Activated CD4-positive, alpha-beta T cell treated with anti-CD3 and anti-CD28 coated beads, Interleukin-2, amount 50 U/mL, for 16 hours (primary cell): ENCODE data around the gene ERF.

Experiments used
- DNase-seq: peaks from one replicate; pipeline ENCODE4 v3.0.0-alpha.2; 2020

The ERF gene

GRCh38 chr19:42254850-42255765, at the start of gene ERF:
ERF (minus strand) TSS chr19:42255128; CDS start chr19:42254999, 129 bp downstream.
- DNase-seq: peak; percentile 92

DNA sequence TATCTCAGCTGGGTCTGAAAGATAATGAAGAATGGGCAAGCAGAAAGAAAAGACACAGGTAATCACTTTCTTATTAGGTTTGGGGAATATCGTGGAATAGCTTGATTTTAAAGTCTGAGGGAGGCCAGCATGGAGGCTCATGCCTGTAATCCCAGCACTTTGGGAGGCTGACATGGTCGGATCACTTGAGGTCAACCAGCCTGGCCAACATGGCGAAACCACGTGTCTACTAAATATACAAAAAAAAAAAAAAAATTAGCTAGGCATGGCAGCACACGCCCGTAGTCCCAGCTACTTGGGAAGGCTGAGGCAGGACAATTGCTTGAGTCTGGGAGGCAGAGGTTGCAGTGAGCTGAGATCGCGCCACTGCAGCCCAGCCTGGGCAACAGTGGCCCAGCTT, 48.9 kb upstream of the ERF start:
- DNase-seq: no peak

GRCh38 chr19:42303101-42303464, 48.2 kb upstream of the ERF start:
- DNase-seq: no peak

DNA sequence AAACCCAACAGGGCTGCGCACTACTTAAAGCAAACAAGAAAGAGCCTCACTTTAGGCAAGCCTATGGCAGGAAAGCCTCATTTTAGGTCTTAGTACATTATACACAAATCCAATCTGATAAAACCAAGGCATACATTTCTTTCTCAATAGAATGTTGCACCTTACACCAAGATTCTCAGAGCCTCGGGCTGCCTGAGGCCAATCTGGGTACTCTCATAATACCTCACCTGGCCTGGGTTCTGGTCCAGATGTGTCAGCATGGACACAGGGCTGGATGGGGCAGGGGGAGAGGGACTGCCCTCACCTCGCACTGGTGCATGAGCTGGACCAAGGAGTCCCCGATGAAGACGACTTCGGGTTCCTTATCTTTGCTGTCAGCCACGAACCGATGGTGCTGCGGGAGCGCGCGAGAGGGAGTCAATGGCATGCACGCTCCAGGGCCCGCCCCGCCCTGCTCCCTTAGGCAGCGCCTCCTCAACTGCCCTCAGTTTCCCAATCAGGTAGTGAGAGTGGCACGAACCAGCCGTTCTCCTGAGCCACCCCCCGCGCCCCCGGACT, 46.8 kb upstream of the ERF start, which contains the start of gene PRR19:
Gene PRR19, plus strand, starts transcription at position 487 of the 558 bp plus-strand sequence. CDS start 7,453 bp downstream, outside the sequence.
- DNase-seq: no peak

DNA sequence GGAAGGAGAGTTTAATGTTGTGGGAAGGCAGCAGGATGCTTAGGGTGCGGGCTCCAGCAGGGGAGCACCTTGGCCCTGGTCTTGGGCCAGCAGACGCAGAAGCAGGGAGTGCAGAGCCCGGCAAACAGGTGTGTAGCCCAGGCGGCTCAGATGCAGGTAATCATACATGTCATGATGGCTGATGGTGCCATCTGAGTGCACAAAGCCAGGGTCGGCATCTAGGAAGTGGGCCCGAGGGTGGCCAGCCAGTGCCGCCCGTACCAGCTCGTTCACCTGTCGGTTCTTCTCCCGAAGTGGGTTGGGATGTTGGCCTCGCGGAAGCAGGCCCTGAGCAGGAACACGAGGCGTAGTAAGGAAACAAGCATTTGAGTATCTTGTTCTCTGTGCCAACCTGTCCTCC, 42.1 kb upstream of the ERF start:
- DNase-seq: no peak

DNA sequence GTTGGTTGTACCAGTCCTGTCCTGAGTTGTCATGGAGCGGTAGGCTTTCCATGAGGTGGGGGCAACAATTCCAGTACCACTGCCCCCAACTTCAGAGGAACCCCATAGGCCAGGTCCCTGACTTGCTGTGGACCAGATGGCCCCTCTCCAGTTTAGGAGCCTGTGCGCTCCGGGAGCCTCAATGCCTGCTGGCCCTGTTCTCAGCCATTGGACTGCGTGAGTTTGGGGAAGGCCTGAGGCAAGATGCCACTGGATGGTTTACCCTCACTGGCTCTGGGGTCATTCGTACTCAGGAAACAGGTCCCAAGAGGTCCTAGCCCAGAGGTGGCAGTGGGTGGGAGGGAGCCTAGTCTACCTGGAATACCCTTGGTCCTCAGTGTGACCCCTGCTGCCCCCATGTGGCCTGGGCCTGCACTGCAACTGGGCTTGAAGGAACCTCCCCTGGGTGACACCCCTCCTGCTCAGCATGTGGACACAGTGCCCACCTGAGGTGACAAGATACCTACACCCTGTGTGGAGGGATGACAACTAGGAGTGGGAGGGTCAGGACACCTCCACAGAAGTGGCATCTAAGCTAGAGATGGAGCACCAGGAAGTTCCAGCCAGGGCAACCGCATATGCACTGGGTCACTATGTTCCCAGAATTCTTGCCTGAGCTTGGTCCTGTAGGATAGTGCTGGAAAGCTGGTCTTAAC, 41.0 kb upstream of the ERF start:
- peak; percentile 87 for DNase-seq

DNA sequence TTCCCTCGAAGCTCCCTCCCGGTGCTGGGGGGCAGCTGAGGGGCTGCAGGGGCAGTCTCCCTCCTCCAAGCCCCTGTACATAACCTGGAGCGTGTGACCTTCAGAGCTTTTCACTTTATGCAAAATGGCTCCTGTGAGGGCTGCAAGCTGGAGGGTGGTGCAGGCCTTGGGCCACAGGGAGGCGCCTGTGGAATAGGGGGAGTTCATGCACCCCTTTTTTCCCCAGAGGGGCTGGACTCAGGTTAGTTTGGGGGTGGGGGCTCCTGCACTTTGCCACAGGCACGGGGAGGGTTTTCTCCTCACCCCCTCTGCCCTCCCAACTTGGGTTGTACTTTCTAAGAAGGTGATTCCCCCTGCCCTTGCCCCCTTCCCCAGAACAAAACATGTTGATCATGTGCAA, 40.4 kb upstream of the ERF start:
- DNase-seq: no peak

DNA sequence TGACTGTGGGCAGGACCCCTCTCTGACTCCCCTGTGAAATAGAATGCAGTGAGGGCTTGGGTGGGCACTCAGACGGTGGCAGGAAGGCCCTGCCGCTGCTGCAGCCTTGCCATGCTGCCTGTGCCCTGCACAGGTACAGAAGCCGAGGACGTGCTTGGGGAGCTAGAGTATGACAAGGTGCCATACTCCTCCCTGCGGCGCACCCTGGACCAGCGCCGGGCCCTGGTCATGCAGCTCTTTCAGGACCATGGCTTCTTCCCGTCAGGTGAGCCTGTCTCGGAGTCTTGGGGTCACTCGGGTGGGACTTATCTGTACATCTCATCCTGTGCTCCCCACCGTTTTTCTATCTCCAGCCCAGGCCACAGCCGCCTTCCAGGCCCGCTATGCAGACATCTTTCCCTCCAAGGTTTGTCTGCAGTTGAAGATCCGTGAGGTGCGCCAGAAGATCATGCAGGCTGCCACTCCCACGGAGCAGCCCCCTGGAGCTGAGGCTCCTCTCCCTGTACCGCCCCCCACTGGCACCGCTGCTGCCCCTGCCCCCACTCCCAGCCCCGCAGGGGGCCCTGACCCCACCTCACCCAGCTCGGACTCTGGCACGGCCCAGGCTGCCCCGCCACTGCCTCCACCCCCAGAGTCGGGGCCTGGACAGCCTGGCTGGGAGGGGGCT, 39.7 kb upstream of the ERF start:
- no peak for DNase-seq

- no peak for DNase-seq
Observed at GRCh38 chr19:42293948-42294347, 39.0 kb upstream of the ERF start.

DNA sequence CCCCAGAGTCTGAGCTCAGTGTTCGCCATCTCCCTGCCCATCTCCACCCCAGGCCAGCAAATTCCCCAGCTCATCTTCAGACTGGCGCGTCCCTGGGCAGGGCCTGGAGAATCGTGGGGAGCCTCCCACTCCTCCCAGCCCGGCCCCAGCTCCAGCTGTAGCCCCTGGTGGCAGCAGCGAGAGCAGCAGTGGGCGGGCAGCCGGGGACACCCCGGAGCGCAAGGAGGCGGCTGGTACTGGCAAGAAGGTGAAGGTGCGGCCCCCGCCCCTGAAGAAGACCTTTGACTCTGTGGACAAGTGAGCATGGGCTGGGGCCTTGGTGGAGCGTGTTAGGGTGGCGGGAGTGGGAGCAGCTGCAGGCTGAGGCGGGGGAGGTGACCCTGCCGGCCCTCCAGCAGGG, 38.6 kb upstream of the ERF start:
- DNase-seq: no peak

DNA sequence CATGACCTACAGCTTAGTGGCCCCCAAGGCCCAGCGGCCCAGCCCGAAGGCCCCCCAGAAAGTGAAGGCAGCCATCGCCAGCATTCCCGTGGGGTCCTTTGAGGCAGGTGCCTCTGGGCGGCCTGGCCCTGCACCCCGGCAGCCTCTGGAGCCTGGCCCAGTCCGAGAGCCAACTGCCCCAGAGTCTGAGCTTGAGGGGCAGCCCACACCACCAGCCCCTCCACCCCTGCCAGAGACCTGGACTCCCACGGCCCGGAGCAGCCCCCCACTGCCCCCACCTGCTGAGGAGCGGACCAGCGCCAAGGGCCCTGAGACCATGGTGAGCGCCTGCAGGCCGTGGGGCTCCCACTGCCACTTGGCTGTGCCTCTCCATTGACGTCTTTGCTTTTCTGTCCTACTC, 38.0 kb upstream of the ERF start:
- DNase-seq: no peak

DNA sequence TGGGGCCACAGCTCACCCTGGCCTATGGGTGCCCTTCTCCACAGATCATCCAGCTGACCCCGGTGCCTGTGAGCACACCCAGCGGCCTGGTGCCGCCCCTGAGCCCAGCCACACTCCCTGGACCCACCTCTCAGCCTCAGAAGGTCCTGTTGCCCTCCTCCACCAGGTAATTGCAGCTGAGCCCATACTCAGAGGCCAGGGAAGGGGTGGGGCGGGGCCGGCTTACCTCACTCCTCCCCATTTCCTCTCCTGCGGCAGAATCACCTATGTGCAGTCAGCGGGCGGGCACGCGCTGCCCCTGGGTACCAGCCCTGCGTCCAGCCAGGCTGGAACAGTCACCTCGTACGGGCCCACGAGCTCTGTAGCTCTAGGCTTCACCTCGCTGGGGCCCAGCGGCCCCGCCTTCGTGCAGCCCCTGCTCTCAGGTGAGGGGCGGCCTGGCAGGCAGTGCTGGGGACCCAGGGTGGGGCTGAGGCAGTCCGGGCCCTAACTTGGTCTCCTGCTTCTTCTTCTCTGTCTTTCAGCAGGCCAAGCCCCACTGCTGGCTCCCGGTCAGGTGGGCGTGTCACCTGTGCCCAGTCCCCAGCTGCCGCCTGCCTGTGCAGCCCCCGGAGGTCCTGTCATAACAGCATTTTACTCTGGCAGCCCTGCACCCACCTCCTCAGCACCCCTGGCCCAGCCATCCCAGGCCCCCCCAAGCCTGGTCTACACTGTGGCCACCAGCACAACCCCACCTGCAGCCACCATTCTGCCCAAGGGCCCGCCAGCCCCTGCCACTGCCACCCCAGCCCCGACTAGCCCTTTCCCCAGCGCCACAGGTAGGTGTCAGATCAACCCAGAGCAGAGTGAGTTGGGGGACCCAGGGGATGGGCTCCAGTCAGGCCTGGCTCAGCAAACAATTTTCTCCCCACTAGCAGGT, 37.4 kb upstream of the ERF start:
- DNase-seq: no peak

DNA sequence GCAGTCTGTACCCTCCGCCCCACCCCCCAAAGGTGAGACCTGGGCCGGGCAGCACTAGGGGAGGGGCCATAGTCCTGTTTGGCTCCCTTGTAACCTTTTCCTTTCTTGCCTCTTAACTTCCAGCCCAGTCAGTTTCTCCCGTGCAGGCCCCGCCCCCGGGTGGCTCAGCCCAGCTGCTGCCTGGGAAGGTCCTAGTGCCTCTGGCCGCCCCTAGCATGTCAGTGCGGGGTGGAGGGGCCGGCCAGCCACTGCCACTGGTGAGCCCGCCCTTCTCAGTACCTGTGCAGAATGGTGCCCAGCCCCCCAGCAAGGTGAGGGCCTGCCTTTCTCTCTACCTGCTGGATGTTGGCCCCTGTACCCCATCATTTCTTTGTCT, 36.5 kb upstream of the ERF start:
- no peak for DNase-seq

GRCh38 chr19:42290523-42291434, 35.9 kb upstream of the ERF start:
- DNase-seq: no peak

DNA sequence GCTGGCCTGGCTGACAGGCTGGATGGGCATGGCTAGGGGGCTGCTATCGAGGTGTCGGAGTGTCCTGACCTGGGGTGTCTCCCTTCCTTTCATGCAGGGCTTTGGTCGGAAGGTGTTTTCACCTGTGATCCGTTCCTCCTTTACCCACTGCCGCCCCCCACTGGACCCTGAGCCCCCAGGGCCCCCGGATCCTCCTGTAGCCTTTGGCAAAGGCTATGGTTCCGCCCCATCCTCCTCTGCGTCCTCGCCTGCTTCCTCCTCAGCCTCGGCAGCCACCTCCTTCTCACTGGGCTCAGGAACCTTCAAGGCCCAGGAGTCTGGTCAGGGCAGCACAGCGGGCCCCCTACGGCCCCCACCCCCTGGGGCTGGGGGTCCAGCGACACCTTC, 35.2 kb upstream of the ERF start:
- DNase-seq: no peak

DNA sequence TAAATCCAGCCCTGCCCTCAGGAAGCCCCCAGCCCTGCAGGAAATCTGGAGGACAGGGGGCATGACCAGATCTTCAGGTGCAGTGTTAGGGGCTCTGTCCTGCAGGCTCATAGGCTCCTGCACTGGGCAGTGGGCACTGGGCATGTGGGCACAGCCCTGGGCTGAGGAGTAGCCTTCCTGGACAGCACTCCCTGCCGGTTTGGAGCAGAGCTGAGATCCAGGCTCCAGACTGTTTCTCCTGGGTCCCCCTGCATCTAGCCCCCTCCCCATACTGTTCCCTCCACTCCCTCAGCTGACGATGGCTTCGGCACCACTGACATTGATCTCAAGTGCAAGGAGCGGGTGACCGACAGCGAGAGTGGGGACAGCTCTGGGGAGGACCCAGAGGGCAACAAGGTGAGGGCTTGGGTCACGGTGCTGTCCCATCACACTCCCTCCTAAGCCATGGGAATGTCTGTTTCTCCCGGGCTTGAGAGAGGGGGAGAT, 34.7 kb upstream of the ERF start:
- DNase-seq: no peak

GRCh38 chr19:42288881-42289555, 34.1 kb upstream of the ERF start:
- no peak for DNase-seq

DNA sequence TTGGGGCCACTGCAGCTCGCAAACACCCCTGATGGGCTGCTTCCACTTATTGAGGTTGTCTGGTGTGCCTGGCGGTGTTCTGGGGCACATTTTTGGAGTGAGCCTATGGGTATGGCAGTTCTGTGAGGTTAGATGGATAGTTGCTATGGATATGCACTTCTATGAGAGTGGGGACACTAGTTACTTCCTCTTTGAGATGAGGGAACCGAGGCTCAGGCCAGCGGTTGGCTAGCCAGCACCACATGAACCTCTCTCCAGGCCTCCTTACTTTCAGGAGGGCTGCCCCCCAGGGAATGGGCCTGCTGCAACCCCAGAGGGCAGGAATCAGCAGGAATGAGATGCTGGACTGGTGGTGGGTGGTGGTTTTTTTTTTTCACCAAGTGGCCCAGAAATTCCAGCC, 33.5 kb upstream of the ERF start:
- DNase-seq: no peak

DNA sequence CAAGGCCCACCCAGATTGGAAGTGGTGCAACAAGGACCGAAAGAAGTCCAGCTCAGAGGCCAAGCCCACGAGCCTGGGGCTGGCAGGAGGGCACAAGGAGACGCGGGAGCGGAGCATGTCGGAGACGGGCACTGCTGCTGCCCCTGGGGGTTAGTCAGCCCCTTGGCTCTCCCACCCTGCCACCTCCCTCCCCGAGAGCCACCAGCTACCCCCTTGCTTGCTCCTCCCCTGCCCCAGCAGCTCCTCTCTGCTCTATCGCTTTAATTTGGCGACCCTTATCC, 32.8 kb upstream of the ERF start:
- DNase-seq: no peak

DNA sequence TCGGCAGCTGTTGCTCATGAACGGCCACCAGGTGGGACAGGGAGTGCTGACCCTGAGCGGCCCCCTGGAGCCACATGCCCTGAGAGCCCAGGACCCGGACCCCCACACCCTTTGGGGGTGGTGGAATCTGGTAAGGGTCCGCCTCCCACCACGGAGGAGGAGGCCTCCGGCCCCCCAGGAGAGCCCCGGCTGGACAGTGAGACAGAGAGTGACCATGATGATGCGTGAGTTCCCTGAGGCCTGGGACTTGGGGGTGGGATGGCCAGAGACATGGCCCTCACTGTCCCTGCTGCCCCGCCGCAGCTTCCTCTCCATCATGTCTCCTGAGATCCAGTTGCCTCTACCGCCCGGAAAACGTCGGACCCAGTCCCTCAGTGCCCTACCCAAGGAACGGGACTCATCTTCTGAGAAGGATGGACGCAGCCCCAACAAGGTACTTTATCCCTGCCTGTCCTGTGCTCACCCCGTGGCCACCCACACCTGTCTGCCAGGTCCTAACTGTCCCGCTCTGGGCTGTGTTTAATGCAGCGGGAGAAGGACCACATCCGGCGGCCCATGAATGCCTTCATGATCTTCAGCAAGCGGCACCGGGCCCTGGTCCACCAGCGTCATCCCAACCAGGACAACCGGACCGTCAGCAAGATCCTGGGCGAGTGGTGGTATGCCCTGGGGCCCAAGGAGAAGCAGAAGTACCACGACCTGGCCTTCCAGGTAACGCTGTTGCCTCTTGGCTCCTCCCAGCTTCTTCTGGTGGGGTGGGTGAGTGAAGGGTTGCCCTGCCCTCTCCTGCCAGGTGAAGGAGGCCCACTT, 32.3 kb upstream of the ERF start:
- no peak for DNase-seq
